HepG2 (cell line): Measurements from ENCODE around the gene ARMC5. TPM values are rescaled to one million over a fixed set of nuclear protein-coding genes. Genes with fewer than 3 reads are reported as not detected.
A peak's percentile ranks its signal among the peaks of the same experiment; 100 is the strongest.

Experiments
- HMG20B ChIP-seq: conservative IDR thresholded peaks from 2 replicates; pipeline ENCODE4 v1.6.1; 2016; ENCODE audit warnings: missing genetic modification reagents, missing compliant biosample characterization
- IKZF1 ChIP-seq: fragments of 450-650 bp; IDR thresholded peaks from 2 replicates; pipeline ENCODE4 v1.7.1; 2016
- MED13 ChIP-seq: sonication (generic); formaldehyde crosslinking; IDR thresholded peaks from 2 replicates; pipeline ENCODE4 v1.5.0; 2020; ENCODE audit warnings: missing genetic modification reagents
- NCOR1 ChIP-seq: fragments of 200-600 bp; sonication (generic); IDR thresholded peaks from 2 replicates; pipeline ENCODE4 v1.7.0; 2017; ENCODE audit warnings: antibody characterized with exemption, low read length, borderline replicate concordance
- NFIC ChIP-seq: IDR thresholded peaks from 2 replicates; pipeline ENCODE4 v1.6.1; 2012; ENCODE audit warnings: mild to moderate bottlenecking, low read length, inconsistent platforms
- NRL ChIP-seq: sonication (generic); formaldehyde crosslinking; IDR thresholded peaks from 2 replicates; pipeline ENCODE4 v1.5.0; 2020; ENCODE audit warnings: missing genetic modification reagents, mild to moderate bottlenecking, moderate library complexity, borderline replicate concordance
- PPARG ChIP-seq: conservative IDR thresholded peaks from 2 replicates; pipeline ENCODE4 v1.6.1; 2016; ENCODE audit warnings: missing biosample characterization, missing genetic modification reagents
- SRSF4 ChIP-seq: fragments of 200-400 bp; formaldehyde crosslinking; IDR thresholded peaks from one replicate; pipeline ENCODE4 v1.6.1; 2018; ENCODE audit warnings: mild to moderate bottlenecking, low read depth, low read length, moderate library complexity; ENCODE audit not compliant: poor library complexity, severe bottlenecking
- ZNF124 ChIP-seq: sonication (generic); formaldehyde crosslinking; IDR thresholded peaks from 2 replicates; pipeline ENCODE4 v1.4.0; 2020; ENCODE audit warnings: missing genetic modification reagents
- ZNF160 ChIP-seq: sonication (generic); formaldehyde crosslinking; IDR thresholded peaks from 2 replicates; pipeline ENCODE4 v1.8.0; 2022; ENCODE audit warnings: mild to moderate bottlenecking, inconsistent platforms, missing genetic modification reagents
- ZNF543 ChIP-seq: sonication (generic); formaldehyde crosslinking; IDR thresholded peaks from 2 replicates; pipeline ENCODE4 v1.4.0; 2020; ENCODE audit warnings: mild to moderate bottlenecking, missing genetic modification reagents
- ZNF570 ChIP-seq: sonication (generic); formaldehyde crosslinking; IDR thresholded peaks from 2 replicates; pipeline ENCODE4 v1.4.0; 2020; ENCODE audit warnings: mild to moderate bottlenecking, missing genetic modification reagents, borderline replicate concordance
- ZNF7 ChIP-seq: IDR thresholded peaks from 2 replicates; pipeline ENCODE4 v1.6.1; 2016; ENCODE audit warnings: missing biosample characterization, missing genetic modification reagents
- ZNF83 ChIP-seq: sonication (generic); formaldehyde crosslinking; IDR thresholded peaks from 2 replicates; pipeline ENCODE4 v1.4.0; 2020; ENCODE audit warnings: missing genetic modification reagents, mild to moderate bottlenecking, borderline replicate concordance
- ZNF839 ChIP-seq: sonication (generic); formaldehyde crosslinking; IDR thresholded peaks from 2 replicates; pipeline ENCODE4 v1.4.0; 2020; ENCODE audit warnings: missing genetic modification reagents, mild to moderate bottlenecking, borderline replicate concordance
- polyA plus RNA-seq, 8 experiments: library from polyadenylated mRNA; depleted of rRNA in 3 of 8; stranded (reverse) in 7 of 8; unstranded in 1 of 8; fragments of >200 nt; fragmentation: Illumina TruSeq in 4 of 8; extraction: Trizol in 4 of 8; gene quantifications; 2 replicates each; pipeline versions ENCODE4 v1.2.1 to v1.2.3, GENCODE V29; 2011 to 2016; ENCODE audit warnings: low read depth in 4 of 8, missing spikeins in 1 of 8, mixed read lengths in 1 of 8; ENCODE audit not compliant: insufficient read depth in 1 of 8
- total RNA-seq, 5 experiments: library from RNA; depleted of rRNA; stranded (reverse); fragments of >200 nt; fragmentation: Illumina TruSeq; extraction: Trizol; gene quantifications; 2 replicates each; pipeline ENCODE4 v1.2.3, GENCODE V29; 2016; ENCODE audit warnings: low read depth in 1 of 5
- TF ChIP-seq, protein P1 (sequence below): sonication (generic); formaldehyde crosslinking; IDR thresholded peaks from 2 replicates; pipeline ENCODE4 v1.5.1; 2020; ENCODE audit warnings: mild to moderate bottlenecking, missing genetic modification reagents, borderline replicate concordance
- TF ChIP-seq, protein P2 (sequence below): sonication (generic); formaldehyde crosslinking; IDR thresholded peaks from 2 replicates; pipeline ENCODE4 v1.5.0; 2020; ENCODE audit warnings: mild to moderate bottlenecking, missing genetic modification reagents
- TF ChIP-seq, protein P3 (sequence below), 2 experiments: sonication (generic) in 1 of 2; formaldehyde crosslinking in 1 of 2; IDR thresholded peaks; 2 replicates each; pipeline versions ENCODE4 v1.4.0 to v1.6.1; 2018 to 2020; ENCODE audit warnings: missing genetic modification reagents in 2 of 2, borderline replicate concordance in 1 of 2, low read depth in 1 of 2, mild to moderate bottlenecking in 1 of 2, missing biosample characterization in 1 of 2

The ARMC5 gene
- total and polyA plus RNA-seq, 2 of the 13 experiments (the other 11 are each of a cell fraction or from before 2014, with no cell fraction given): 10.8 to 22.3 TPM

DNA sequence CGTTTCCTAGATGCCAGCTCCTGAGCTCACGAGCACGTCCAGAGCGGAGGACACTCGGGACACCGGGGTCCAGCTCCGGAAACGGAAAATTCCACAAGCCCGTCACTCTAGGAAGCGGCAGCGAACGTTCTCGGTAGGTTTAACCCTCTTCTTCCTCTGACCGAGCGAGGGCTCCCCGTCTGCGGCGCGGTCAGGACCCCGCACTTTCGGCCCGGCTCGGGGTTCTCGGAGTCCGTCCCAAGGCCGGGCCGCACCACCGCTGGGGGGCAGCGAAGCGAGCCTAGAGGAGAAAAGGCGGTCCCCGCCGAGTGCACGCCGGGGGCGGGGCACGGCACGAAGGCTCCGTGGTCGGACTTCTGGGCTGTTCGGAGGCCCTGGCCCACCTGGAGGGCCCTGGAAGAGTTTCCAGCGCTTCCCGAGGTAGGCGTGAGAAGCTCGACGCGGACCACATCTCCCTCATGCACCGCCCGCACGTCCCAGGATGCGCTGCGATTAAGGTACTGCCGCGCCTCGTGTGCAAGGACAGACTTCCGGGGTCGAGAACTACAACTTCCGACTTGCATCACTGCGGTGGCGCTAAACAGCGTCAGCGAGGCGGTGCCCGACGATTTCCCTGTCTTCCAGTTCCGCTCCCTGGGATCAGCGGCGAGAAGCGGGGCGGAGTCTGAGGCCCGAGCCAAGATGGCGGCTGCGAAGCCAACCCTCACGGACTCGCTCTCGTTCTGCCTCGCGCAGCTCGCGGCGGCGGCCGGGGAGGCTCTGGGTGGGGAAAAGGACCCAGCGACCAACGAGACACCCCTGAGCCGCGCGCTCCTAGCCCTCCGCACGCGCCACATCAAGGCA lies at the start of gene ARMC5 (continued):
- TF ChIP-seq, protein P1, sequence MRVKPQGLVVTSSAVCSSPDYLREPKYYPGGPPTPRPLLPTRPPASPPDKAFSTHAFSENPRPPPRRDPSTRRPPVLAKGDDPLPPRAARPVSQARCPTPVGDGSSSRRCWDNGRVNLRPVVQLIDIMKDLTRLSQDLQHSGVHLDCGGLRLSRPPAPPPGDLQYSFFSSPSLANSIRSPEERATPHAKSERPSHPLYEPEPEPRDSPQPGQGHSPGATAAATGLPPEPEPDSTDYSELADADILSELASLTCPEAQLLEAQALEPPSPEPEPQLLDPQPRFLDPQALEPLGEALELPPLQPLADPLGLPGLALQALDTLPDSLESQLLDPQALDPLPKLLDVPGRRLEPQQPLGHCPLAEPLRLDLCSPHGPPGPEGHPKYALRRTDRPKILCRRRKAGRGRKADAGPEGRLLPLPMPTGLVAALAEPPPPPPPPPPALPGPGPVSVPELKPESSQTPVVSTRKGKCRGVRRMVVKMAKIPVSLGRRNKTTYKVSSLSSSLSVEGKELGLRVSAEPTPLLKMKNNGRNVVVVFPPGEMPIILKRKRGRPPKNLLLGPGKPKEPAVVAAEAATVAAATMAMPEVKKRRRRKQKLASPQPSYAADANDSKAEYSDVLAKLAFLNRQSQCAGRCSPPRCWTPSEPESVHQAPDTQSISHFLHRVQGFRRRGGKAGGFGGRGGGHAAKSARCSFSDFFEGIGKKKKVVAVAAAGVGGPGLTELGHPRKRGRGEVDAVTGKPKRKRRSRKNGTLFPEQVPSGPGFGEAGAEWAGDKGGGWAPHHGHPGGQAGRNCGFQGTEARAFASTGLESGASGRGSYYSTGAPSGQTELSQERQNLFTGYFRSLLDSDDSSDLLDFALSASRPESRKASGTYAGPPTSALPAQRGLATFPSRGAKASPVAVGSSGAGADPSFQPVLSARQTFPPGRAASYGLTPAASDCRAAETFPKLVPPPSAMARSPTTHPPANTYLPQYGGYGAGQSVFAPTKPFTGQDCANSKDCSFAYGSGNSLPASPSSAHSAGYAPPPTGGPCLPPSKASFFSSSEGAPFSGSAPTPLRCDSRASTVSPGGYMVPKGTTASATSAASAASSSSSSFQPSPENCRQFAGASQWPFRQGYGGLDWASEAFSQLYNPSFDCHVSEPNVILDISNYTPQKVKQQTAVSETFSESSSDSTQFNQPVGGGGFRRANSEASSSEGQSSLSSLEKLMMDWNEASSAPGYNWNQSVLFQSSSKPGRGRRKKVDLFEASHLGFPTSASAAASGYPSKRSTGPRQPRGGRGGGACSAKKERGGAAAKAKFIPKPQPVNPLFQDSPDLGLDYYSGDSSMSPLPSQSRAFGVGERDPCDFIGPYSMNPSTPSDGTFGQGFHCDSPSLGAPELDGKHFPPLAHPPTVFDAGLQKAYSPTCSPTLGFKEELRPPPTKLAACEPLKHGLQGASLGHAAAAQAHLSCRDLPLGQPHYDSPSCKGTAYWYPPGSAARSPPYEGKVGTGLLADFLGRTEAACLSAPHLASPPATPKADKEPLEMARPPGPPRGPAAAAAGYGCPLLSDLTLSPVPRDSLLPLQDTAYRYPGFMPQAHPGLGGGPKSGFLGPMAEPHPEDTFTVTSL (CRISPR knock-in tag): no peak
- TF ChIP-seq SRSF4: no peak
- TF ChIP-seq, protein P2, sequence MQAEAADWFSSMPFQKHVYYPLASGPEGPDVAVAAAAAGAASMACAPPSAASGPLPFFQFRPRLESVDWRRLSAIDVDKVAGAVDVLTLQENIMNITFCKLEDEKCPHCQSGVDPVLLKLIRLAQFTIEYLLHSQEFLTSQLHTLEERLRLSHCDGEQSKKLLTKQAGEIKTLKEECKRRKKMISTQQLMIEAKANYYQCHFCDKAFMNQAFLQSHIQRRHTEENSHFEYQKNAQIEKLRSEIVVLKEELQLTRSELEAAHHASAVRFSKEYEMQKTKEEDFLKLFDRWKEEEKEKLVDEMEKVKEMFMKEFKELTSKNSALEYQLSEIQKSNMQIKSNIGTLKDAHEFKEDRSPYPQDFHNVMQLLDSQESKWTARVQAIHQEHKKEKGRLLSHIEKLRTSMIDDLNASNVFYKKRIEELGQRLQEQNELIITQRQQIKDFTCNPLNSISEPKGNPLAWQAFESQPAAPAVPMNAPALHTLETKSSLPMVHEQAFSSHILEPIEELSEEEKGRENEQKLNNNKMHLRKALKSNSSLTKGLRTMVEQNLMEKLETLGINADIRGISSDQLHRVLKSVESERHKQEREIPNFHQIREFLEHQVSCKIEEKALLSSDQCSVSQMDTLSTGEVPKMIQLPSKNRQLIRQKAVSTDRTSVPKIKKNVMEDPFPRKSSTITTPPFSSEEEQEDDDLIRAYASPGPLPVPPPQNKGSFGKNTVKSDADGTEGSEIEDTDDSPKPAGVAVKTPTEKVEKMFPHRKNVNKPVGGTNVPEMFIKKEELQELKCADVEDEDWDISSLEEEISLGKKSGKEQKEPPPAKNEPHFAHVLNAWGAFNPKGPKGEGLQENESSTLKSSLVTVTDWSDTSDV (CRISPR knock-in tag): peak; percentile 58; the same call in 1 of the 2 replicates
- peak; percentile 78; the same call in 1 of the 2 replicates for TF ChIP-seq ZNF124 (CRISPR knock-in tag)
- no peak for TF ChIP-seq IKZF1
- peak; percentile 63 for TF ChIP-seq ZNF160 (CRISPR knock-in tag)
- peak; percentile 45 for TF ChIP-seq NRL
- TF ChIP-seq ZNF570: peak; percentile 80; the same call in 1 of the 2 replicates
- TF ChIP-seq ZNF839 (CRISPR knock-in tag): 0 out of 2 replicates have a peak, but pooled peaks have one; percentile 67
- peak; percentile 79 for TF ChIP-seq ZNF543
- no peak for TF ChIP-seq NFIC
- peak; percentile 77 for TF ChIP-seq NCOR1
- no peak for TF ChIP-seq ZNF7
- peak; percentile 87 for TF ChIP-seq MED13 (CRISPR knock-in tag)
- TF ChIP-seq, protein P3, sequence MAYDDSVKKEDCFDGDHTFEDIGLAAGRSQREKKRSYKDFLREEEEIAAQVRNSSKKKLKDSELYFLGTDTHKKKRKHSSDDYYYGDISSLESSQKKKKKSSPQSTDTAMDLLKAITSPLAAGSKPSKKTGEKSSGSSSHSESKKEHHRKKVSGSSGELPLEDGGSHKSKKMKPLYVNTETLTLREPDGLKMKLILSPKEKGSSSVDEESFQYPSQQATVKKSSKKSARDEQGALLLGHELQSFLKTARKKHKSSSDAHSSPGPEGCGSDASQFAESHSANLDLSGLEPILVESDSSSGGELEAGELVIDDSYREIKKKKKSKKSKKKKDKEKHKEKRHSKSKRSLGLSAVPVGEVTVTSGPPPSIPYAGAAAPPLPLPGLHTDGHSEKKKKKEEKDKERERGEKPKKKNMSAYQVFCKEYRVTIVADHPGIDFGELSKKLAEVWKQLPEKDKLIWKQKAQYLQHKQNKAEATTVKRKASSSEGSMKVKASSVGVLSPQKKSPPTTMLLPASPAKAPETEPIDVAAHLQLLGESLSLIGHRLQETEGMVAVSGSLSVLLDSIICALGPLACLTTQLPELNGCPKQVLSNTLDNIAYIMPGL (CRISPR knock-in tag; IDR thresholded peaks at IDR 0.05; ENCODE audit: borderline replicate concordance in 1 of 2, low read depth in 1 of 2): peak; percentile 90 to 98
- peak; percentile 31; the same call in 1 of the 2 replicates for TF ChIP-seq ZNF83 (CRISPR knock-in tag)
- TF ChIP-seq HMG20B: no peak
- peak; percentile 10 for TF ChIP-seq PPARG (CRISPR knock-in tag)
